ENCODE results near the gene KRT5.

Gene KRT5

DNA sequence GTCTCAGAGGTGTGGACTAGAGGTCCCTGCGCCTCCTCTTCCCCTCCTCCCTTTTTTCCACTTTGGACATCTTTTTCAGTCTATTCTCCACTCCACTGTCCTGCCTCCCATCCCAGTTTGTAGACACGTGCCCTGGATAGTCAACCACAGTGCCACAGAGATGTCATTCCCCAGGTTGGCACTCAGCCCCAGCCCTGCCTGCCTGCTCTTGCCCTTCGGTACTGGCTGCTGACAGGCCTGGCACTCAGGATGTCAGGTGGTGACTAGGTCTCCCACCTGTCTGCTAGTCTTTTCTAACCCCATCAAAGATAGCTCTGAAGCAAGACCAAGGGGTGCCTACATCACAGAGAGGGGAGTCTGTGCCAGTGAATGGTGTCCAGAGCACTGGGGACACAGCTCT lies 16.9 kb upstream of the KRT5 start:
- DNase-seq (ENCODE audit: low read depth in 2 of 2), result no peak

DNA sequence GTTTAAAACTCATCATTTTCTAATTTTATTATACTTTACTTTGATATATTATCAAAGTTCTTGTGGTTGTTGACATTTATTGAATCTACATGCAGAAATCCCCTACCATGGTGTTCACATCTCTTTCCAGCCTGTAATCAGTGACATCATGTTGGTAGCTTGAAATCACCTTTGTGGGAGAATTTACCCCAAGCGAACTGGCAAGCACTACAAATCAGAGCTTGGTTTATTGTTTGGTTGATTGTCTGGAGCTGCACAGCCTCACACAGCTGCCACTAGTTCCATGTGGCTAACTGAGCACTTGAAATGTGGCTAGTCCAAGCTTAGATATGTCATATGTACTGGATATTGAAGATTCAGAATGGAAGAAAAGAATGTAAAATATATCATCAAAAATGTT lies 15.4 kb upstream of the KRT5 start:
- no peak for DNase-seq (ENCODE audit: low read depth in 2 of 2)

DNA sequence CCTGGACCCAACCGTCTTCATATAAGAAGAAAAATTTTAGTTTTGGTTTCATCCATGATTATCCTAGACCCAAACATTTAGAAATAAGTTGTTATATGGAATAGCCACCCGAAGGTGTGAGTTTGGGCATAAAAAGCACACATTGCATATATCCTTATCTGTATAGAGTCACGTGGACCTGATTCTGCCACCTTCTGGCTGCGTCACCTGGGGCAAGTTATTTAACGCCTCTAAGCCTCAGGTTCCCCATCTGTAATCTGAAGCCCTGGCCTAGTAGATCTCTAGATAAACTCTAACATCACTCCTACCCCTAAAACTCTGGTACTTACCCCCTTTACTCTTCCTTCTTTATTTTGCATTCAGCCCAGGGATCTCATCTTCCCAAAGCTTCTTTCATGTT lies 14.3 kb upstream of the KRT5 start:
- DNase-seq (ENCODE audit: low read depth in 2 of 2), result no peak

- no peak for DNase-seq (ENCODE audit: low read depth in 2 of 2)
Measured at GRCh38 chr12:52533686-52534470, 13.7 kb upstream of the KRT5 start.

DNA sequence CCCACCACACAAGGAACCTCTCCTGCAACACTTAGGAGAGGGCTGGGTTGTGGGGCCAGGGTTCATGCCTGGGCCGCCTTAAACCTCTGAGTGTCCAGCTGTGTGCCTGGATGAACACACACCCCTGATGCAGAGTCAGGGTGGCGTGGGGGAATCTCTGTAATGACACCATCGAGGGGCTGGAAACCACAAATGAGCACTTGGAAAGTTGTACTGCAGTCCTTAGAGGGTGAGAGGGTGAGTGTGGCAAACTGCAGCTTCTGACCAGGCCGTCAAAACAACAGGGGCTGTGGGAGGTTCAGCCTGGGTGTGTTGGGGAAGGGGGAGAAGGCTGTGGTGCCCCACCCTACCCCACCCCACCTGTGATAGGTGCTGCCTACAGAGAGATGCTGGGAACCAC lies 12.4 kb upstream of the KRT5 start:
- no peak for DNase-seq (ENCODE audit: low read depth in 2 of 2)

DNA sequence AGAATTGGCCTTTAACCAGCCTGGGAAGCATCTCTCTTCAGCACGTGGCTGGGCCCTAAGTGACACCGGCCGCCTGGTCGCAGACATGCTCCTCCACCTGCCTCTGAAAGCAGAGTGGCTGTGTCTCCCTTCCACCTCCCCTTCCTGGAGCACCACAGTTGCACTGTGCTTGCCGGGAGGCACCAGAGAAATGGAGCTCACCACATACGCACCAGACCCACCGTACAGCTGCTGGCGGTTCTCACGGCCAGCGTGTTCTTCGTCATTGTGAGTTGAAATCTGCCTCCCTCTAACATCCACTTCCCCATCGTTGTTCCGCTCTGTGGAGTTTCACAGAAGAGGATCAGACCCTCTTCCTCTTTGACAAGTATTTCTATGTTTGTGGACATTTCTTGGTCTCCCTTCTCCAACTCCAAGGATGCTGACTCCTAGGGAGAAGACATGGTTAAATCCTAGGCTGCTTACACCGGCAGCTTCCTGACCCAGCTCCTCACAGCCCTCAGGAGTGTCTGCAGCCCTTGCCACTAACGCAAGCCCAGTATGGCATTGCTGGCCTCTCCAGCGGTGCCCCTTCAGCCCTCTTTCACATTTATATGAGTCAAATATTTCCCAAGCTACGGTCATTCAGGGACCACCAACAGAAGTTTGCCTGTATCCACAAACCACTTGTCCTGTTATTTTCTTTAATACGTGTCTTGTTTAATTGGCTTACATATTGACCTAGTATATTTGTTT lies 11.5 kb upstream of the KRT5 start:
- DNase-seq (ENCODE audit: low read depth in 2 of 2), result no peak

- DNase-seq (ENCODE audit: low read depth in 2 of 2), result no peak
Measured at GRCh38 chr12:52530905-52531304, 10.7 kb upstream of the KRT5 start.

GRCh38 chr12:52530366-52530765 lies 10.2 kb upstream of the KRT5 start:
- no peak for DNase-seq (ENCODE audit: low read depth in 2 of 2)

- no peak for DNase-seq (ENCODE audit: low read depth in 2 of 2)
Measured at GRCh38 chr12:52529846-52530245, 9.7 kb upstream of the KRT5 start.

DNA sequence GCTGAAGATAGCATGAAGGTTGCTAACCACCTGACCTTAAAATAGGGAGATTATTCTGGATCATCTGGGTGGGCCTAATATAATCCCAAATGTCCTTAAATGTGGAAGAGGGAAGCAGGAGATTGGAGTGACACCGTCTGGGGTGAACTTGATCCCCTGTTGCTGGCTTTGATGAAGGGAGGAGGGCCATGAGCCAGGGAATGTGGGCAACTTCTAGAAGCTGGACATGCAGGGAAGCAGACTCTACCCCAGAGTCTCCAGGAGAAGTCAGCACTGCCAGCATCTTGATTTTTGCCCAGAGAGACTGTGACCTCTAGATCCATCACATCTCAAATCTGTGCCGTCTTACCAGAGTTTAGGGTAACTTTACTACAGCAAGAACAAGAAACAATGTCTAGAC lies 9.2 kb upstream of the KRT5 start:
- no peak for DNase-seq (ENCODE audit: low read depth in 2 of 2)

GRCh38 chr12:52528641-52529143 lies 8.5 kb upstream of the KRT5 start:
- DNase-seq (ENCODE audit: low read depth in 2 of 2), result no peak

- no peak for DNase-seq (ENCODE audit: low read depth in 2 of 2)
Measured at GRCh38 chr12:52527121-52527800, 7.1 kb upstream of the KRT5 start.

DNA sequence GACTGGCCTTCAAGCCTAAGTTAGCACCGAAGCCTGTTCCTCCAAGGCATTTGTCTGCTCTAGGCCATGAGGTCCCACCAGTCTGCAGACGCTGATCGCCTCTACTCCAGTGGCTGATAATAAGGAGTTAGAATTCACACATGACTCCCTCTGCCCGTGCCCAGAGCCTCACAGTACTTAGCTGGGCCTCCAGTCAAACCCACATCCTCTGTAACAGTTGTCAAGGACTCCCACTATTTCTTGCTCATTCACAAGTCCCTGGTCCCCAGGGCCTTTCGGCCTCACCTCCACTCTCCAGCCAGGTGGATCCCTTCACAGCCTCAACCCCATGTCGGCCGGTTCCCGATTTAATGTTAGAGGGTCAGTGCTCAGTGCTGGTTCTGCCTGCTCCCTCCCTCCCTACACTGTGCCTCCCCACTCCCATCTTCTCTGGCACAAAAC lies 6.3 kb upstream of the KRT5 start:
- DNase-seq (ENCODE audit: low read depth in 2 of 2), result no peak

DNA sequence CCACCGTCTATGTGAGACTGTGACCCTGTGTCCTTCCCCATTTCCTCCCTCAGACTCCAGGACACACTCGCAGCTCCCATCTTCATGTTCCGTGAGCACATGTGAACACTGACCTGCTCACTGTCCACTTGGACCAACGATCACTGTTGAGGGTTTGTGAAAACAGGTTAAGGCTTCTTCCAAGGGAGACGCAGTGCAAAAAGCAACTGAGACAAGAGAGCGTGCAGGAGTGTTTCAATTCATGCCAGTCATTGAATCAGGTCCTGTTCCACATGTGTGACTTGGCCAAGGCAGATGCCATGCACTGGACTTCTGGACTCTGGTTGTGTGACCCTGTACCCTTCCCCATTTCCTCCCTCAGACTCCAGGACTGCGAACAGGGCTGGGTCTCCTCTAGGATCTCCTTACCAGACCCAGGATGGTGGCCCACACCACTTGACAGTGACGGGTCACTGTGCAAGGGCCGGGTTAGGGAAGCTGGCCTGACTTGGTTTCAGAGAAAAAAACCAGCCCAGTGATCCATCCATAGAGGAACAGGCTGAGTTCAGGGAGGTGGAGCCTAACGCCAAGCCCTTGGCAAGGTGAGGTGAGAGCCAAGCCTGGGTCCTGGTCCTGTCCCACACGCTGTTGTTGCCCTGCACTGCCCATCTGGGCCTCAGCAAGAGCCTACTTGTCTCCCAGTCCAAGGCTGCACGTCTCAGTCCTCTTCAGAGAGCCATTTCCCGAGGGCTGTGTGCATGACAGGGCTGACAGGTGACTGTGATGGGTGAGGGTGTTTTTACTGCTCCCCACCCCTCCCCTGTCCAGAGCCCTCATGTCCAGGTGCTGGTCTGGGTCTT lies 5.7 kb upstream of the KRT5 start:
- no peak for DNase-seq (ENCODE audit: low read depth in 2 of 2)

- DNase-seq (ENCODE audit: low read depth in 2 of 2), result no peak
Measured at GRCh38 chr12:52524898-52525591, 4.9 kb upstream of the KRT5 start.

GRCh38 chr12:52524241-52524897 lies 4.2 kb upstream of the KRT5 start:
- DNase-seq (ENCODE audit: low read depth in 2 of 2), result no peak

DNA sequence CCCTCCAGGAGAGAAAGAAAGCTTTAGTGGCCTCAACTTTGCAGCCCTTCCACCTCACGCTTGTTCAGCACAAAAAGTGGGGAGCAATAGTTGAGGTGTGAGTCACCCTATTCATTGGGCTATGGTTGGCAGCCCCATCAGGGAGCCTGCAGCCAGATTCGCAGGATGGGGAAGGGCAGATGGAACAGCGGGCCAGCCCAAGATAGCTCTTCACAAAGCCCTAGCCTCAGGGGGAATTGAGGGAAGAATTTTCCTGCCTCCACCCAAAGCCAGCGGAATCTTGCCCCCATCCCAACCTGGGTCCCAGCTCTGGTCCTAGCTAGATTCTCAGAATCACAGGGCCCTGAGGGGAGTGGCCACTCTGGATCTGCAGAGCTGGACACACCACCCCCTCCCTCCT lies 3.6 kb upstream of the KRT5 start:
- no peak for DNase-seq (ENCODE audit: low read depth in 2 of 2)

DNA sequence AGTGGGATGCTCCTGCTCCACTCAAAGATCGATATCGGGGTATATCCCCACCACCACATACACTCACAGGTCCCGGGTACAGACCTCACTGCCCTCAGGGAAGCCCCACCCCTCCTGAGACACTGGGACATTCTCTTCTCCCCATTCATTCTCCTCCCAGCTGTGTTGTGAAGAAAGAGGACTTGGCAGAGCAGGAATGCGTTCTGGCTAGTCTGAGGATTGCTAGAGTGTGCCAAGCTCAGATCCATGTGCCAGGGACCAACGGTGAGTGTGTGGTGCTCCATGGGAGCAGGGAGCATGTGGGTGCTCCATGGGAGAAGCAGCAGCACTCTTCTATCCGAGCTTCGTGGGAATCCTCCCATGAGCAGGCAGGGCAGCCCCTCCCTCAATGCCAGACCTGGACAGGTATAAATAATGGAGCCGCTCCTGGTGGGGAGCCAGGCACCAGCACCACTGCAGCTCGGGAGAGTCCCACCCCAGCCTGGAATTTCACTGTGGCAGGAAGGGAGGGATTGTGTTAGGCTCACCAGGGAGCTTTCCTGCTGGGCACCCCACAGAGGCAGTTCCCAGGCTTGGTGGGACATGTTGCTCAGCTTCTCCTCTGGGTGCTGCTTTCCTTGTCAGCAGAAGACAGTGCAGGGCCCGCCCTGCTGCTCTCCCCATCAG lies 2.3 kb upstream of the KRT5 start:
- no peak for DNase-seq (ENCODE audit: low read depth in 2 of 2)

DNA sequence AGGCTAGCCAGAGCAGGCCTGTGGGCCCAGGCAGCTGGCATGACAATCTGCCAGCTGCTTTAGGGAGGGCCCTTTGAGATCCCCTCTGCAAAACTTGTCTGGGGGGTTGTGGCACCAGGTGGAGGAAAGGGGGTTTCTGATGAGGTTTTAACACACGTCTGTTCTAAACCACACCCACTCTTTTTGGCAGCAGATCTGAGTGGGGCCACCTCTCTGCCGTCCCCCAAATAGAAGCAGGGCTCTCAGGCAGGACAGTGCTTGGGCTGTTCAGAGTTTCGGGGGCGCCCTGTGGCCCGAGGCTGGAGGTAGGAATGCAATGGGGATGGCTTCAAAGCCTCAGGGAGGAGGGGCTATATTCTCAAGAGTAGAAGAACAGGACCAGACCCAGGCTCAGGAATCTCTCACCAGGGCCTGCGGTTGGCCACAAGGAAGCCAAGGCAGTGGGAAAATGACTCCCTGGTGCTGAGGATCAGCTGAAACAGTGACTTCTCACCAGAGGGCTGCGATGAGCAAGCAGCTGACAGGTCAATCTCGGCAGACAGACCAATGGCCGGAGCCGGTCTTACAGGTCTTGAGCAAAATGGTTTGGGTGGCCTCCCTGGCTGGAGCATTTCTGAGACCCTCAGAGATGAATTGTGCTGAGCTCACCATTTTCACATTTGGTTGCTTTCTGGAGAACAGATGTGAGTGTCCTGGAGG lies 1.5 kb upstream of the KRT5 start:
- no peak for DNase-seq (ENCODE audit: low read depth in 2 of 2)
